GF-D8 (cell line): ENCODE measurements around the gene TANGO6.
"Not testable (repeated sequence)": the region's sequence is repeated elsewhere in the genome, so short reads cannot be mapped to it uniquely, and the experiment has no call there.

ENCODE experiments used
- DNase-seq: peaks from one replicate; lab custom pipeline; 2025; lab: John Stamatoyannopoulos, UW

Gene TANGO6

DNA sequence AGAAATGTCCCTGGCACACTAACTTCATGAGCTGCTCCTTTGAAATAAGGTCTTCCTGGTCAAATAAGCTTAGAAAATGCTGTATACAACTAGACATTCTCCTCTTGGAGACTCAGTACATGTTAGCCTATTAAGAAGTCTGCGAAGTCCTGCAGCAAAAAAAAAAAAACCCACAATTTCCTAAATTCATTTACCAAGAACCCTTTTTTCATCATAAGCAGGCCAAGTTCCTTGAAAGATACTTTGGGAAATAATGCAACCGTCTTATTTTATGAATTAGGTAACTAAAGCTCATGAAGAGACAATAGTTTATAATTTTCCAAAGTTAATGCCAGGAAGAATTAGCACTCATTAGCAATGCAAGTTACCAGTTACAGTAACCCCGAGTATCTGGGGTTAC lies 213.1 kb downstream of the TANGO6 start:
- DNase-seq, result peak; percentile 80

DNA sequence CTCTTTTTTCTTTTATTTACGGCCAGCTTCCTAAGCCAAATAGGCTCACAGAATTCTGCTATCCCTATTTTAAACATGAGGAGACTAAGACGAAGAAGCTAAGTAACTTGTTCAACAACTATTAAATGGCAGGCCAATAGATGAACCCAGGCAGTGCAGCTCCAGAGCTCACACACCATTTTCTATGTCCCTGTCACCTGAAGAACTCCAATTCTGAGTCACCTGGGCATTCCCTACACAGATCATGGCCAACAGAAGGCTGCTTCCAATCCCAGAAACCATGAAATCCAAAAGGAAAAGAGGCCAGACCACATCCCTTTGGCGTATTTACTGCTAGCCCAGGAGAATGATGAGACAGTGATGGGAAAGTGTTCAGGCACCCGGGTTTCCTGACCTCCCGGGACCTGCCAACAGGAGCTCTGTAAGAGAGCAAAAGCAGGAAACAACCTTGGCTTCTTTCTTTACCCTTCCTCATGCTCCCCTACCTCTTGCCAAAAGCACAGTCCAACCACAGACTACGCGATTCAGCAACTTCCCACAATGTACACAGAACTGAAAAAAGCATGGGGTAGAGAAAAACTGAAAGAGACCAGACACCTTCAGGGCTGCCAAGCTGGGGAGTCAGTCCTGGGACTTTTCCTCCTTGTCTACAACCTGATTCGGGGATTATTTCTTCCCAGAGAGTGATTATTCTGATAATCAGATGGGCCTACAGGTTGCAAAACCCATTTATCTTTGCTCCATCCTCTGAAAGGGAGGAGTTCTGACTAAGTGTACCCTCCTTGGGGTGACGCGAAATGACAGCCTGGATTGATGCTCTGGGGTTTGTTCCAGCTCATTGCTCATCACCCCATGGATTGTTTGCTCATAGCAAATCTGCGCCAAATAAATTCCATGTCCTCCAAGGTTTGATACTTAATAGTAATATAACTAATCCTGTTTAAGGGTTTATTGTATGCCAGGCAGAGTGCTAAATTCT lies 214.4 kb downstream of the TANGO6 start:
- DNase-seq, result peak; percentile 68

DNA sequence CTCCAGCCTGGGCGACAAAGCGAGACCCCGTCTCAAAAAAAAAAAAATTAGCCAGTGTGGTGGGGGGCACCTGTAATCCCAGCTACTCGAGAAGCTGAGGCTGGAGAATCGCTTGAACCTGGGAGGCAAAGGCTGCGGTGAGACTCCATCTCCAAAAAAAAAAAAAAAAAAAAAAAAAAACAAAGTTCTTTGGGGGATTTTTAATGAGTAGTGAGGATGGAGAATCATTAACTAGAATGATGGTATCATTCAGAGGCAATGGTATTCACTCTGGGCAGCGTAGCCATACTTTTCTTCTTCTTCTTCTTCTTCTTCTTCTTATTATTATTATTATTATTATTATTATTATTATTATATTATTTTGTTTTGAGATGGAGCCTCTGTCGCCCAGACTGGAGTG lies 220.2 kb downstream of the TANGO6 start:
- not testable (repeated sequence) for DNase-seq

DNA sequence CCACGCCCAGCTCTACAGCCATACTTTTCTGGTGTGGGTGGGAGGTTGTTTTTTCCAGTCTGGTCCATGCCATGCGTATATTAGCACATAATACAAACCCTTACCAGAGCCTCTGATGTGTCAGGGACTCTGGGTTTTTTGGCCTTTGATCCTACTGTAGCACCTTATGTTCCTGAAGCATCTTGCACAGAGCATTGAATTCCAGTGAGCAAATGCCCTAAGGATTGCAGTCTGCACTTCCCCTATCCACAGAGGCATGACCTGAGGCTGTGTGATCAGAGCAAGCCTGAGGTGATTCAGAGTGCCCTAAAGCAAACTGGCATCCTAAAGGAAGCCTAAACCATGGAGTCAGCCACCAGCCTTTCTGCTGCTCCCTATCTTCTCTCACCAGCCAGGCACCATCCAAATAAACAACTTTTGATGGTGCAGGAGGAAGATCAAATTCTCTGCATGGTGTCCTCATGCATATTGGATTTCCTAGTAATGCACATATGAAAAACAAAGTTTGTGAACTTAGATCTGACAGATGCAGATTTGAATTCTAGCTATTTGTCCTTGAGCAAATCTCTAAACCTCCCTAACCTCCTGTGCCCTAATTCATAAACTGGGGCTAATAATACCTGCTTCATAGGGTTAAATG lies 220.9 kb downstream of the TANGO6 start:
- DNase-seq, result no peak

DNA sequence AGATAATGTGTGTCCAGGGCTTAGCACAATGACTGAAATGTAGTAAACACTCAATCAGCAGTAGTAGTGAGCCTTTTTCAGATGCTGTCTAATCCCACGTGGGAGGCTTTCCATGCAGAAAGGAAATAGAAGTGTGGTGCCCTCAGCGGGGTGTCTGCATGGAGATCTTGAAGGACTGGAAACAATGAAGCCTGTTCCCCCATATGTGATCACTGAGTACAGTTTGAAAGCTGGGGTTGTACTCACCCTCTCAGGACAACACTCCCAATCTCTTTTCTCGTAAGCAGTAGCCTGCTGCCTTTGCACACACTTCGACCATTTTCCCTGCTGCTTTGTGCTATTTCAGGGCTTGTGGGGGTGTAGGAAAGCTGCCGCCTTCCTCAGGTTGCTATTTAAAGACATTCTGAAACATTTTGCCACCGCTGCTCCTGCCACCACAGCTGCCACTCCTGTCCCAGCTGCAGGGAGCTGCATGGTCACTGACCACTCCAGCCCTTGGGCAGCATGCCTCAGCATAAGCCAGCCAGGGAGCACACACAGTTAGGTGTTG lies 221.5 kb downstream of the TANGO6 start:
- DNase-seq, result no peak

DNA sequence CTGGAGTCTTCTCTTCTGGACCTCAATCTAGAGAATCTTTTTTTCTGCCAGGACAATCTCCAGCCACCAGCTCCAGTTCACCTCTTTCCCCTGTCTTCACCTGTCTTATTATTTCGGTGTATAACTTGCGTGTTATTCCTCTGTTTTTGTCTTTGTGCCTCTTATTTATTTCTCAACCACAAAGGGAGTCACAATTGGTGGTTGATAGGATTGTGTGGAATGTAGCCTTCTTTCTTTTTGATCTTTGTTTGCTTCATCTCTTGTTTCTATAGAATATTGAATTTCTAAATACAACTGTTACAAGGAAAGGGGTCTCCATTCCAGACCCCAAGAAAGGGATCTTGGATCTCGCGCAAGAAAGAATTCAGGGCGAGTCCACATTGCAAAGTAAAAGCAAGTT lies 226.2 kb downstream of the TANGO6 start:
- DNase-seq, result no peak

DNA sequence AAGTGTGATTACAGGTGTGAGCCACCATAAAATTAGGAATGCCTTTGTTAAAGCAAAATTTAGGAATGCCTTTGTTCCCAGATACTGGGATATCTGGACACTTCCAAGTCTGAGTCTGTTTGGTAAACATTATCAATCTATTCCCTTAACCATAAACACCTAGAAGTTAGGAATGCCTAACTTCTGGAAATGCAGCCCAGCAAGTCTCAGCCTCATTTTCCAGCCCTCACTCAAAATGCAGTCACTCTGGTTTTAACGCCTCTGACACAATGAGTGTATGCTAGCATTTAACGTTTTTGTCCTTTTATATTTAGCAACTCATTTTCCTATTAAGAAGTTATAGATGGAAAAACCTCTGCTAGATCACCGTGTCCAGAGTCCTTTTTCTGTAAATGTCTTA lies 227.7 kb downstream of the TANGO6 start:
- DNase-seq, result no peak

DNA sequence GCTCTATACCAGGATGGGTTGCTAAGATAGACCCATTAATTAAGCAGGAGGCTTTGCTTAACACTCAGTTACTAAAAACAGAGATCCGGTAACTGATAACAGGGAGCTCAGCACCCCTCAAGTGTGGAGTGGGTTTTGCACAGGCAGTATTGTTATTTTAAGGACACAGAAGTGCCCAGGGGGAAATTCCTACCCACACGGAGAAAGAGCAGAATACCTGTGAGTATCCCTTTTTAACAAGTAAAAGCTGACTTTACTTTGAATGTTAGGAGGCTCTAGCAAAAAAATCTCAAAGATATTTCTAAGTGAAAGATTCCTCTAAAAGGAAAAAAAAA lies 229.3 kb downstream of the TANGO6 start:
- DNase-seq, result no peak

DNA sequence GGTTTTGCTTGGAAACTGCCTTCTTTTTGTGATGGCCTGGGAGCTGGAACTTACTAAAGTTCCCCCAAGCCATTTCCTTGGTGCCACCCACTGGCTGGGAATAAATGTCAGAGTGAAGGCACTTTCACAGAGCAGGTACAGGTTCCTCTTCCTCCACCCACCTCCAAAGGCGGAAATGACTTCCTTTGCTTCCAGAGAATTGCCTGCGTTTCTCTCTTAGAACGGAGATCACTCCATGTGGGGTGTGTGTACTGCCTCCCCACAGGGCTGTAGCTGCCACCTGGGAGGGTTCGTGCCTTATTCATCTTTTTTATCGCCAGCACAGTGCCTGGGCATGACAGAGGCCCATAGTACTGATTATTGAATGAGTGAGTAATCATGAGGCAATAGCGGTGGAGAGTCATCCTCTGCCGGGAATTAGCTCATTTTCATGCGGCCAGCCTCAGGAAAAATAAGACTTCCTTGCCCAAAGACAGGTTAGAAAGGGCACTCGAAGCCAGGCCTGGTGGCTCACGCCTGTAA lies 229.9 kb downstream of the TANGO6 start:
- no peak for DNase-seq

DNA sequence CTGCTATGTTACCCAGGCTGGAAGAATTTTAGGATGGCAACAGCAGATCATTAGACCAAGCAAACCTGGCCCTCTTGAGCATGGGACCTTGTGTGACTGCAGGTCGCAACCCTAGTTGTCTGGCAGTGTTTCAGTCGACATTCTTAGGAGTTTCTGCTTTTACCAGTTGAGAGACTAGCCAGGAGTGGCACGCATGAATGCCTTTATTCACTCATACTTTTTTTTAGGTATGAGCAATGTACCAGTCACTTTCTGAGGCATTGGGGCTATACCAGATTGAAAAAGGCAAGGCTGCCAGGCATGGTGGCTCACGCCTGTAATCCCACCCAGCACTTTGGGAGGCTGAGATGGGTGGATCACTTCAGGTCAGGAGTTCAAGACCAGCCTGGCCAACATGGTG lies 233.9 kb downstream of the TANGO6 start:
- DNase-seq, result no peak

DNA sequence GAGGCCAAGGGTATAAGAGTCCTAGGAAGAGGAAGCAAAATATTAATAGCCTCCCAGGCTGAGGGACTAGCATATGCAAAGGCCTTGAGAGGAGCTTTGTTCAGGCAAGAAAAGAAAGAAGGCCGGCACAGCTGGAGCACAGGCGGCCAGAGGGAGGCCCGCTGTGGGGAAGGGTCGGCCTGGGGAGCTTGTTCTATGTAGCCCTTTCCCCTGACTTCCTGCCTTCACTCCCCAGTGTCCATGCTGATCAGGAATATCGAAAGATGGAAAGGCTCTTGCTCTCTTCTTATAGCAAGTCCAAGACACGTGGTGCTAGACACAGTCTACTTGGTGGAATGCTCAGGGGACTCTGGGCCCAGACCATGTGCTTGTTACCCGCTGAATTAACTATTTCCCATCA lies 234.7 kb downstream of the TANGO6 start:
- no peak for DNase-seq

DNA sequence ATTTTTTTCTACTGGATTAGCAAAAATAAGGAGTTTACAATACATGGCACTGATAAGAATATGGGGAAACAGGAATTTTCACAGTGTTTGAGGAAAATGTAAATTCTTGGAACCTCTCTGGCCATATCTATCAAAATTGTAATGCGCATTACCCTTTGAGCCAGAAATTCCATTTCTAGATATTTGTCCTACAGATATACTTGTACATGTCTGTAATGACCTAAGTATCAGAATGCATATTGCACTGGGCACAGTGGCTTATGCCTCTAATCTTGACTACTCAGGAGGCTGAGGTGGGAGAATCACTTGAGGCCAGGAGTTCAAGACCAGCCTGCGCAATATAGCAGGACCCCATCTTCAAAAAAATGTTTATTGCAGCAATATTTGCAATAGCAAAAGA lies 236.4 kb downstream of the TANGO6 start:
- no peak for DNase-seq

DNA sequence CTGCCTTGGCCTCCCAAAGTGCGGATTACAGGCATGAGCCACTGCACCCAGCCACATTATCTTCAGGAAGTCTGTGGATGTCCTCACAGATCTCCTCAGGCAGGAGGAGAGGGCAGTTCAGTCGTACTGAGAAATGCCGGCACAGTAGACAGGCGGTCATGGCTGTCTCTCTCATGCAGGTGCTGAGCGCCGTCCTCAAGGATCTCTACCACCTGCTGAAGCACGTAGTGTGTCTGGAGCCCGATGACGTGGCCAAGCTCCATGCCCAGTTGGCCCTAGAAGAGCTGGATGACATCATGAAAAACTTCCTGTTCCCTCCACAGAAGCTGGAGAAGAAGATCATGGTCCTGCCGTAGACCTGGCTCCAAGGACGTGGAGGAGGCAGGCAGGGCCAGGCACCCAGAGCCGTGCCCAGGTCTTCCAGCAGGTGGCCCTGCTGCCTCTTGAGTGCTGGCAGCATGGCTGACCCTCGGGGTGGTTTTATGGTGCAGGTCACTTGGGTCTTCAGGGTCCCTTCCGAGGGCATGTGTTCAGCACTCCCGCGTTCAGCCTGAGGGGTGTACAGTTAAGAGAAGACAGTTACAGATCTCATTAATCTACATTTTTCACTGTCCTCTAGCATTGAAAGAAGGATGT lies 240.1 kb downstream of the TANGO6 start:
- DNase-seq, result no peak

DNA sequence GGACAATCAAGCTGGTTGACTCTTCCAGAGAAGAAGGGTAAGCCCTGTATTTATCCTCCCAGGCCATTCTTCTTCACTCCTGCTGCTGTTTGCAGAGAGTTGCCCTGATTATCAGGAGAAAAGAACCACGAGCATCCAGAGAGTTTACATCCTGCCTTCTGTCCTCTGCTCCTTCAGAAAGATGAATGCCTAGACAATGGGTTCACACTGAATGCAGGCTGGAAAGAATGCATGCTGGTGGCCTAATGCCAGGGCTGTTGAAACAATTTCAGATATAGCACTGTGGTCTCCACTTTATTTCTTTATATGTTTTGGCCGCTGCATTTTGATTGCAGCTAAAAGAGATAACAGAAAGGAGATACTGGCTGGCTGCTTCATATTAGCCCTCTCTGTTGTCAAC lies 241.0 kb downstream of the TANGO6 start:
- DNase-seq, result no peak

DNA sequence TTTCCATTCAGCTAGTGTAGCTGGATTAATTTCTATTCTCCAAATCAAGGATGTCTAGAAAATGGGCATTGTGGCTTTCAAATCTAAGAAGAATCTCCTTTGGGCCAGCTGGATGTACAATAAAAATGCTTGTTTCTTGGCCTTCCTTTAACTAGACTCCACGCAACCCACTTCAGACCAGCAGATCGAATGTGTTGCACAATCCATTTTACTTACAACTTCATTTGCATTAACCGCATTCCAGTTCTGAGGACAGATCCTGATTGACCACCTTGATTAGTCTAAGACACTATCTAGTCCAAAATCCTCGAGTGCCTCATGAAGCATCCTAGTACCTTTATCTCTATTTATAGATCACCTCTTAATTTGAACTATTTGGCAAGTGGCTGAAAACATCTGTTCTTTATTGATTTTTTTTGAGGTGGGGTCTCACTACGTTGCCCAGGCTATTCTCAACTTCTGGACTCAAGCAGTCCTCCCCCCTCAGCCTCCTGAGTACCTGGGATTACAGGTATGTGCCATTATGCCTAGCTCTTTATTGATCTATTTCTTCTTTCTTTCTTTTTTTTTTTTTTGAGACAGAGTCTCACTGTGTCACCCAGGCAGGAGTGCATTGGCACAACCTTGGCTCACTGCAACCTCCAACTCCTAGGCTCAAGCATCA lies 241.8 kb downstream of the TANGO6 start:
- no peak for DNase-seq

DNA sequence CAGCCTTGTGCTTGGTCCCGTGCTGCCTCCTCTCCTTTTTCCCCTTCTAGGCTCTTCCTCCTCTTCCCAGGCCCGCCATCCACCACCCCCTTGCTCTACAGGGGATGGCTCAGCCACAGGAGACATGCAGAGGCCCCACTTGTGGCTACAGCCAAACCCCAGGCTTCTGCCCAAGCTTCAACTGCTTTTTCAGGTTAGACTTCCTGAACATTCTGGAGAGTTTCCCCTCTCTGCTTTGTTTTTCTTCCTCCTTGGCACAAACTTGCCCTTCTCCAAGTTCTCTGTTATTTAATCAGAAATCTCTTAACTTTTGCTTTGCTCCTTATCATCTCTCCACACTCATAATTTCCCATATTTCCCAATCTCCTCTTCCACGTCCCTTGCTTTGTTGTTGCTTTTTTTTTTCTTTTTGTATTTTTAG lies 243.8 kb downstream of the TANGO6 start:
- DNase-seq, result peak; percentile 47

DNA sequence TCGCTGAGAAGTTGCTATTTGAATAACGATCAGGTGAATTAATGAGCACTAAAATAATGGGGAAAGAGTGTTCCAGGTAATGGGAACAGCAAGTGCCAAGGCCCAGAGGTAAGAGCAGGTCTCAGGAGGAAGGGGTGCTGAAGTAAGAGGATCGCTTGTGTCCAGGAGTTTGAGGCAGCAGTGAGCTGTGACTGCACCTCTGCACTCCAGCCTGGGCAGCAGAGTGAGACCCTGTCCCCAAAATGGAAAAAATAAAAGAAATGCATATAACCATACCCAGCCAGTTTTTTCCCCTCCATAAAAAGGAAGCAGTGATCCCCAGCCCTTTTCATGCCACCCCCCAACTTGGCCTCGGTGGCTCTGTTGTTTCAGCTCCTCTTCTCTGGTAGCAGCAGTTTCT lies 245.4 kb downstream of the TANGO6 start:
- DNase-seq, result no peak

DNA sequence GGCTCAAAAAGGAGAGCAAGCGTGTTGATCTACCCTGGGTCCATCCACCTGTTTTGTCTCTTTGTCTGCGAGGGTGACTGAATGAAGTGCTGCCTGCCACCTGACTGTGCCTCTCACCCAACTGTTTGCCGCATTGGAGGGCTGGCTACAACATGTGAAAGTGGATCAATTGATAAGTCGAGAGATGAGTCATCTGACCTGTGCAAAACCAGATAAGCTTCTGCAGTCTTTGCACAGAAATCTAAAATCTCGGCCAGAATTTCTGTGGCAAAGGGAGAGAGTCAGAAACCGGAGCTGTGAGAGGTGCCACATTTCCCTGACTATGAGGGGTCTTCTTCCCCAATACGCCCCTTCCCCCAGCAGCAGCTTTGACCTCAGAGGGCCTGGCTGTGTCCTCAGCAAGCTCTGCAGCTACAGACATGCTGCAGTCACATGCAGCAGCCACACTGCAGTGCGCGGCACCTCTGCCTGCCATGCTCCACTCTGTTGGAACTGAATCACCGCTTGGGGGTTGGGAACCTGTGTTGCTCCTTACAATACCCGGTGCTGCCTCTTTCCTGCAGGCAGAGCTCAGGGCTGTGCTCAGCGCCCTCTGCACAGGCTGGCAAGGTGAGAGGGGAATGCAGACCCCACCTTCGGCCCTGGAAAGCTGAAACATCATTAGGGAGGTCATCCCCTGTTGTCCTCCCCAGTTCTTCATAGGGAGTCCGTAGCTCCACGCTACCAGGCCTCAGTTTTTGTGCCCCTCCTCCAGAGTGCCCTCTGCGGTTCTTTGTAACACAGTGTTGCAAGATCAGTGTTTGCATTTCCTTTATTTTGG lies 246.0 kb downstream of the TANGO6 start:
- peak; percentile 58 for DNase-seq

DNA sequence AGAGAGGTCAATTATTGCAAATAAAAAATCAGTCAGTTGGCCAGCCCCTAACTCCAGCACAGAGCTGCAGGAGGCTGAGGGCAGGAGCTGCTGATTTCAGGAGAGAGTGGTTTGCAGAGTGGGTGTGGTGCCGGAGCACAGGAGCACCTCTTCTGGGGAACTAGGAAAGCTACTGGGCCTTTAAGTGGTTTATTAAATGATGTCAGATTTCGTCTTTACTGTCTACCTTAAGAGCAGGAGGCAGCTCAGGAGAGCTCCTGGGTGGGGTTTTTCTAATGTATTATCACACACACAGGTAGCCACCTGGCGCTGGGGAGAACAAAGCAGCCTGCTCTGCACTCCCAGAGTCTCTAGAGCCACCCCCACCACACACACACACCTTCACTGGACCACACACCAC lies 250.6 kb downstream of the TANGO6 start:
- DNase-seq, result no peak

DNA sequence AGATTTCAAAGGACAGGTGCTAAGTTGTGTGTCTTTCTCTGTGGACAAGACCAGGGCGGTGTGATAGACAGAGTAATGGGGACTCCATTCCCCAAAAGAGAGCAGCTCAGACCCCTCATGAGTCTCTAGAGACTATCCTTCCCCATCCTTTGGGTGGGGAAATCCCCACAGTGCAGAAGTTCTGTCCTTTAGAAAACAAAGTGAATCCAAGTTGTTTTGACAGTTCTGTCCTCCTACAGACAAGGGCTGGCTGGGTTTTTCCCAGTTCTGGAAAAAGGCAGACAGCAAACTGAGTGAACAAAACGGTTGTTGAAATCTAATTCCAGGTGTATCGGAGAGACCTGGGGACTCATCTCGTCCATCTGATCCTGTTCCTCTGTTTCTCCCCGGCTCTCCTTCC lies 251.2 kb downstream of the TANGO6 start:
- DNase-seq, result no peak

DNA sequence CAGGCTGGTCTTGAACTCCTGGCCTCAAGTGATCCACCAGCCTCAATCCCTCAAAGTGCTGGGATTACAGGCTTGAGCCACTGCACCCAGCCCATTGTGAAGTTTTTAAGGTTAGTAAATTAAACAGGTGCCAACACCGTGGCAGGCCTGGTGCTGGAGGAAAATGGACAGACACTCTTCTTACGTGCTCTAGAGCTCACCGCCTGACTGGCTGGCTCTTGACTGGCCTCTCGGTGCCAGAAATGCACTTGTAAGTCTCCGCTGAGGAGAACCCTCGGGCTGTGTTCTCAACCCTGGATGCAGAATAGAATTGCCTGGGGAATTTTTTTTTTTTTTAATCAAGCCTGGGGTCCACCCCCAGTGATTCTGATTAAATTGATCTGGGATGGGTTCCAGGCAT lies 251.9 kb downstream of the TANGO6 start:
- no peak for DNase-seq
